IMR-90 (cell line): ENCODE results near the gene DKK2. TPM values are rescaled to one million over a fixed set of nuclear protein-coding genes. Genes with fewer than 3 reads are reported as not detected.

Experiments used
- ATAC-seq: fragments of 200-7000 bp; cut with Tn5 transposase; 2 replicates; pipeline ENCODE4 v1.9.1; 2020; ENCODE audit warnings: low read depth, mild to moderate bottlenecking, moderate library complexity
- BruUV-seq: library from RNA; stranded (reverse); fragments of 400-500 nt; replicated peaks from 2 replicates; lab custom pipeline; 2021; lab: Mats Ljungman, UMichigan
- CTCF ChIA-PET: fragments of 300-600 bp; formaldehyde crosslinking; extraction: SDS; loops from one replicate; lab custom pipeline; 2021; ENCODE audit warnings: antibody characterized with exemption; lab: Yijun Ruan, JAX
- POLR2A ChIA-PET: fragments of 300-600 bp; sonication (Branson Sonifier 250); formaldehyde crosslinking; loops from one replicate; lab custom pipeline; 2022; ENCODE audit warnings: antibody characterized with exemption; ENCODE audit not compliant: unreplicated experiment; lab: Charles Lee
- DNase-seq: peaks from one replicate; pipeline ENCODE4 v3.0.0; 2013
- H2AFZ ChIP-seq: replicated peaks from 2 replicates; pipeline ENCODE3; 2013; ENCODE audit warnings: low read length, mild to moderate bottlenecking; ENCODE audit not compliant: poor library complexity
- H2AK5ac ChIP-seq: 2 replicates; pipeline ENCODE4 v1.6.1; 2013; ENCODE audit warnings: low read depth, low read length, inconsistent platforms
- H2AK9ac ChIP-seq: replicated peaks from 2 replicates; pipeline ENCODE3; 2013; ENCODE audit warnings: mild to moderate bottlenecking, low read depth, low read length, moderate library complexity; ENCODE audit not compliant: poor library complexity
- H2BK120ac ChIP-seq: 2 replicates; pipeline ENCODE4 v1.6.1; 2013; ENCODE audit warnings: low read depth, low read length, inconsistent platforms
- H2BK15ac ChIP-seq: 3 replicates; pipeline ENCODE4 v1.6.1; 2013; ENCODE audit warnings: low read depth, low read length, inconsistent platforms
- H2BK20ac ChIP-seq: 2 replicates; pipeline ENCODE4 v1.6.1; 2013; ENCODE audit warnings: low read depth, mild to moderate bottlenecking, inconsistent platforms, low read length, moderate library complexity
- H2BK5ac ChIP-seq: 2 replicates; pipeline ENCODE4 v1.6.1; 2013; ENCODE audit warnings: mild to moderate bottlenecking, low read depth, low read length, inconsistent platforms; ENCODE audit not compliant: poor library complexity, severe bottlenecking
- H3K14ac ChIP-seq: replicated peaks from 2 replicates; pipeline ENCODE4 v1.6.1; 2013; ENCODE audit warnings: low read depth, low read length, inconsistent platforms
- H3K18ac ChIP-seq: 2 replicates; pipeline ENCODE4 v1.6.1; 2013; ENCODE audit warnings: low read depth, low read length, control low read depth
- H3K23ac ChIP-seq: 2 replicates; pipeline ENCODE4 v1.6.1; 2013; ENCODE audit warnings: low read depth, low read length, inconsistent platforms
- H3K27ac ChIP-seq: 2 replicates; pipeline ENCODE4 v1.5.1; 2013; ENCODE audit warnings: mild to moderate bottlenecking, control low read depth, low read length; ENCODE audit not compliant: insufficient read depth
- H3K27me3 ChIP-seq: 2 replicates; pipeline ENCODE4 v1.6.1; 2013; ENCODE audit warnings: low read length; ENCODE audit not compliant: control insufficient read depth, insufficient read depth
- H3K36me3 ChIP-seq: 2 replicates; pipeline ENCODE4 v1.6.1; 2013; ENCODE audit warnings: low read length, mixed read lengths; ENCODE audit not compliant: control insufficient read depth, insufficient read depth
- H3K4ac ChIP-seq: 2 replicates; pipeline ENCODE4 v1.6.1; 2013; ENCODE audit warnings: low read depth, low read length, inconsistent platforms
- H3K4me1 ChIP-seq: 2 replicates; pipeline ENCODE4 v1.6.1; 2013; ENCODE audit warnings: low read length, mixed read lengths; ENCODE audit not compliant: control insufficient read depth, insufficient read depth
- H3K4me2 ChIP-seq: 2 replicates; pipeline ENCODE4 v1.6.1; 2013; ENCODE audit warnings: low read depth, mild to moderate bottlenecking, control low read depth, low read length, moderate library complexity
- H3K4me3 ChIP-seq: 2 replicates; pipeline ENCODE4 v1.5.1; 2013; ENCODE audit warnings: low read depth, mild to moderate bottlenecking, control low read depth, low read length, moderate library complexity; ENCODE audit not compliant: insufficient read depth
- H3K56ac ChIP-seq: 2 replicates; pipeline ENCODE4 v1.6.1; 2013; ENCODE audit warnings: low read length, inconsistent platforms; ENCODE audit not compliant: insufficient read depth; ENCODE audit errors: extremely low read depth
- H3K79me1 ChIP-seq, 2 experiments: 2 replicates each; pipeline ENCODE4 v1.6.1; 2013; ENCODE audit warnings: low read length in 2 of 2, inconsistent platforms in 1 of 2, low read depth in 1 of 2
- H3K9ac ChIP-seq: 2 replicates; pipeline ENCODE4 v1.6.1; 2013; ENCODE audit warnings: low read depth, low read length, control low read depth
- H3K9me1 ChIP-seq: 2 replicates; pipeline ENCODE4 v1.6.1; 2013; ENCODE audit warnings: low read length, inconsistent platforms; ENCODE audit not compliant: insufficient read depth
- H3K9me3 ChIP-seq: 2 replicates; pipeline ENCODE4 v1.6.1; 2013; ENCODE audit warnings: low read length; ENCODE audit not compliant: control insufficient read depth, insufficient read depth
- H4K20me1 ChIP-seq: 2 replicates; pipeline ENCODE4 v1.6.1; 2013; ENCODE audit warnings: low read length, inconsistent platforms; ENCODE audit not compliant: insufficient read depth
- H4K5ac ChIP-seq: 2 replicates; pipeline ENCODE4 v1.6.1; 2013; ENCODE audit warnings: mild to moderate bottlenecking, low read depth, low read length, control low read depth
- H4K8ac ChIP-seq, 2 experiments: 2 replicates each; pipeline ENCODE4 v1.6.1; 2013; ENCODE audit warnings: low read depth in 2 of 2, low read length in 2 of 2, control low read depth in 1 of 2, inconsistent platforms in 1 of 2
- H4K91ac ChIP-seq: 2 replicates; pipeline ENCODE4 v1.6.1; 2013; ENCODE audit warnings: low read depth, low read length, inconsistent platforms; ENCODE audit not compliant: insufficient read depth
- BHLHE40 ChIP-seq: fragments of 150-350 bp; IDR thresholded peaks from 2 replicates; pipeline ENCODE4 v1.6.1; 2016; ENCODE audit warnings: mild to moderate bottlenecking, low read depth, low read length
- CHD1 ChIP-seq: IDR thresholded peaks from 2 replicates; pipeline ENCODE4 v1.6.1; 2012; ENCODE audit warnings: low read depth, low read length, improper control_type of control experiment
- FOS ChIP-seq: fragments of 150-350 bp; IDR thresholded peaks from 2 replicates; pipeline ENCODE4 v1.6.1; 2016; ENCODE audit warnings: low read depth, low read length
- MAFK ChIP-seq: IDR thresholded peaks from 2 replicates; pipeline ENCODE4 v1.6.1; 2012; ENCODE audit warnings: low read depth, low read length, improper control_type of control experiment
- MAZ ChIP-seq: IDR thresholded peaks from 2 replicates; pipeline ENCODE4 v1.6.1; 2012; ENCODE audit warnings: low read depth, mild to moderate bottlenecking, low read length, improper control_type of control experiment, moderate library complexity, borderline replicate concordance
- MXI1 ChIP-seq: IDR thresholded peaks from 2 replicates; pipeline ENCODE4 v1.6.1; 2012; ENCODE audit warnings: low read depth, mild to moderate bottlenecking, low read length, moderate library complexity, borderline replicate concordance
- NFE2L2 ChIP-seq: fragments of 150-350 bp; IDR thresholded peaks from 2 replicates; pipeline ENCODE4 v1.6.1; 2016; ENCODE audit warnings: low read depth, mild to moderate bottlenecking, low read length
- POLR2A ChIP-seq: IDR thresholded peaks from 2 replicates; pipeline ENCODE4 v1.6.1; 2012; ENCODE audit warnings: mild to moderate bottlenecking, low read depth, low read length
- RAD21 ChIP-seq: IDR thresholded peaks from 2 replicates; pipeline ENCODE4 v1.6.1; 2012; ENCODE audit warnings: low read length, improper control_type of control experiment
- RCOR1 ChIP-seq: IDR thresholded peaks from 2 replicates; pipeline ENCODE4 v1.6.1; 2012; ENCODE audit warnings: mild to moderate bottlenecking, low read length, improper control_type of control experiment; ENCODE audit not compliant: insufficient replicate concordance
- RFX5 ChIP-seq: IDR thresholded peaks from 2 replicates; pipeline ENCODE4 v1.8.0; 2012; ENCODE audit warnings: low read depth, mild to moderate bottlenecking, low read length, moderate library complexity
- SMC3 ChIP-seq: fragments of 150-350 bp; IDR thresholded peaks from 2 replicates; pipeline ENCODE4 v1.6.1; 2016; ENCODE audit warnings: low read depth, mild to moderate bottlenecking, antibody characterized with exemption, low read length, moderate library complexity
- WGBS, 2 experiments: methylation state at CpG; one replicate each; pipeline versions ENCODE4 v1.1.5 to v1.1.7; 2013; ENCODE audit warnings: missing lambda C conversion rate in 2 of 2; ENCODE audit not compliant: insufficient read length in 1 of 2; ENCODE audit errors: extremely low coverage in 2 of 2; 5-methylcytosine and 5-hydroxymethylcytosine counted together
- dilution Hi-C: fragments of 300-500 bp; cut with HindIII; formaldehyde crosslinking; loops from one replicate; pipeline ENCODE4 v1.14.3; 2018; ENCODE audit warnings: low sequenced_read_pairs; ENCODE audit not compliant: unreplicated experiment
- in situ Hi-C: fragments of 300-500 bp; cut with MboI; formaldehyde crosslinking; loops from 3 replicates; pipeline ENCODE4 v1.14.3; 2019; ENCODE audit warnings: low sequenced_read_pairs, inconsistent platforms, mixed read lengths
- intact Hi-C: fragments of 100-400 bp; cut with micrococcal nuclease; formaldehyde crosslinking; loops from 2 replicates; pipeline ENCODE4 v1.10.0; 2022
- polyA plus RNA-seq, 3 experiments: library from polyadenylated mRNA; depleted of rRNA; stranded (reverse); fragments of >200 nt; gene quantifications; 2 replicates each; pipeline ENCODE4 v1.2.3, GENCODE V29; 2012; ENCODE audit warnings: low replicate concordance in 1 of 3
- total RNA-seq: library from RNA; depleted of rRNA; stranded (reverse); fragments of >200 nt; gene quantifications from 2 replicates; pipeline ENCODE4 v1.2.3, GENCODE V29; 2012
- TF ChIP-seq, protein P1 (sequence below): fragments of 150-350 bp; IDR thresholded peaks from 2 replicates; pipeline ENCODE4 v1.6.1; 2017; ENCODE audit warnings: mild to moderate bottlenecking, antibody characterized with exemption, low read length, low read depth
- TF ChIP-seq, protein P2 (sequence below): fragments of 150-350 bp; IDR thresholded peaks from 2 replicates; pipeline ENCODE4 v1.6.1; 2016; ENCODE audit warnings: low read depth, mild to moderate bottlenecking, low read length, moderate library complexity, borderline replicate concordance
- TF ChIP-seq, protein P3 (sequence below): conservative IDR thresholded peaks from 2 replicates; pipeline ENCODE4 v1.5.1; 2012; ENCODE audit warnings: mild to moderate bottlenecking, low read depth, low read length, improper control_type of control experiment

Gene DKK2
- total and polyA plus RNA-seq, 2 of the 4 experiments (the other 2 are of a cell fraction): 0.39 to 0.72 TPM

DNA sequence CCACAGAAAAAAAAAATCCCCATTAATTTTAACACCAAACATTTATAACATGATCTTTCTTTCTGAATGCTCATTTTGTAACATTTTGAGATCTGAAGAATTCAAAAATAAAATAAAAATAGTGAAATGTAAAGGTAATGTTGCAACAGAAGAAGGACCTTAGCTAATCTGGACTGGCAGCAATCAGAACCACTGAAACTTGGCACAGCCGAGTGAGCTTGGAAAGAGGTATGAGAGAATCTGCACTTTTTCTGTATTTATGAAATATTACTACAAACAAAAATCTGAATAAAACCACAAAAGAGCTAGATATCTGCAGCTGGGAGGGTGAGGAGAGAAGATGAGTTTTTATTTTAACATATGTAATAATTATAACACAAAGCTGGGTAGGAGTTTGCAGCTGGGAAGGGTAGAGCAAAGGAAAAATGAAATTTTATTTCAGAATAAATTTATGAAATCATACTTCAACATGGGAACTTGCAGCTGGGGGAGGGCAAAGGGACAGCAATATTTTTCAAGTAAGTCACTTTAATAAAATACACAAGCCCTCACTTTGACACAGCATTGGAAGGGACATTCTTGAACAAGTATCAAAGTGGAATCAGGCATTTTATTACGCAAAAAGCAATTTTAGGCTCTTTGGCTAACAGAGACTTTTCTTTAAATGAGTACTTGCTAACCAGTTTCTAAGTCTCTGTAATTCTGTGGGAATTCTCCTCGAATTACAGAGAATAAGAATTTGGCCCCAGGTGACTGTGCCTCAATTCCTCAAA is 26.7 kb downstream of the DKK2 start:
- Histone ChIP-seq H2AK9ac (no peak overlapping the region), H3K9me3 (no peaks in the 10 kb centered on the region), H4K91ac (no peak overlapping the region), H3K36me3 (no peaks in the 10 kb centered on the region), H4K8ac (no peak overlapping the region), H3K4me1 (no peaks in the 10 kb centered on the region), H2AFZ (no peak overlapping the region), H3K27me3 (no peaks in the 10 kb centered on the region), H3K23ac (no peak overlapping the region), H3K9me1 (no peaks in the 10 kb centered on the region), H3K4ac (no peak overlapping the region), H2BK15ac (no peak overlapping the region), H2BK120ac (no peak overlapping the region), H3K4me2 (no peak overlapping the region), H3K27ac (no peak overlapping the region), H3K14ac (no peak overlapping the region), H2BK20ac (no peak overlapping the region), H2AK5ac (no peak overlapping the region), H3K56ac (no peak overlapping the region), H3K18ac (no peak overlapping the region), H3K79me1 (no peaks in the 10 kb centered on the region), H4K5ac (no peak overlapping the region), H2BK5ac (no peak overlapping the region), H3K4me3 (no peak overlapping the region), H3K9ac (no peak overlapping the region), H4K20me1 (no peaks in the 10 kb centered on the region)
- WGBS, 2 experiments: no CpG with 5 or more reads among the region's 3 CpGs
- TF ChIP-seq NFE2L2 (no peak), MXI1 (no peak), MAFK (no peak), RFX5 (no peak), FOS (no peak), CHD1 (no peak), SMC3 (no peak), RCOR1 (no peak), MAZ (no peak), RAD21 (no peak), BHLHE40 (no peak), POLR2A (no peak)
- TF ChIP-seq, protein P1, sequence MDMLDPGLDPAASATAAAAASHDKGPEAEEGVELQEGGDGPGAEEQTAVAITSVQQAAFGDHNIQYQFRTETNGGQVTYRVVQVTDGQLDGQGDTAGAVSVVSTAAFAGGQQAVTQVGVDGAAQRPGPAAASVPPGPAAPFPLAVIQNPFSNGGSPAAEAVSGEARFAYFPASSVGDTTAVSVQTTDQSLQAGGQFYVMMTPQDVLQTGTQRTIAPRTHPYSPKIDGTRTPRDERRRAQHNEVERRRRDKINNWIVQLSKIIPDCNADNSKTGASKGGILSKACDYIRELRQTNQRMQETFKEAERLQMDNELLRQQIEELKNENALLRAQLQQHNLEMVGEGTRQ: no peak
- TF ChIP-seq, protein P2, sequence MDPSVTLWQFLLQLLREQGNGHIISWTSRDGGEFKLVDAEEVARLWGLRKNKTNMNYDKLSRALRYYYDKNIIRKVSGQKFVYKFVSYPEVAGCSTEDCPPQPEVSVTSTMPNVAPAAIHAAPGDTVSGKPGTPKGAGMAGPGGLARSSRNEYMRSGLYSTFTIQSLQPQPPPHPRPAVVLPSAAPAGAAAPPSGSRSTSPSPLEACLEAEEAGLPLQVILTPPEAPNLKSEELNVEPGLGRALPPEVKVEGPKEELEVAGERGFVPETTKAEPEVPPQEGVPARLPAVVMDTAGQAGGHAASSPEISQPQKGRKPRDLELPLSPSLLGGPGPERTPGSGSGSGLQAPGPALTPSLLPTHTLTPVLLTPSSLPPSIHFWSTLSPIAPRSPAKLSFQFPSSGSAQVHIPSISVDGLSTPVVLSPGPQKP: no peak
- TF ChIP-seq, protein P3, sequence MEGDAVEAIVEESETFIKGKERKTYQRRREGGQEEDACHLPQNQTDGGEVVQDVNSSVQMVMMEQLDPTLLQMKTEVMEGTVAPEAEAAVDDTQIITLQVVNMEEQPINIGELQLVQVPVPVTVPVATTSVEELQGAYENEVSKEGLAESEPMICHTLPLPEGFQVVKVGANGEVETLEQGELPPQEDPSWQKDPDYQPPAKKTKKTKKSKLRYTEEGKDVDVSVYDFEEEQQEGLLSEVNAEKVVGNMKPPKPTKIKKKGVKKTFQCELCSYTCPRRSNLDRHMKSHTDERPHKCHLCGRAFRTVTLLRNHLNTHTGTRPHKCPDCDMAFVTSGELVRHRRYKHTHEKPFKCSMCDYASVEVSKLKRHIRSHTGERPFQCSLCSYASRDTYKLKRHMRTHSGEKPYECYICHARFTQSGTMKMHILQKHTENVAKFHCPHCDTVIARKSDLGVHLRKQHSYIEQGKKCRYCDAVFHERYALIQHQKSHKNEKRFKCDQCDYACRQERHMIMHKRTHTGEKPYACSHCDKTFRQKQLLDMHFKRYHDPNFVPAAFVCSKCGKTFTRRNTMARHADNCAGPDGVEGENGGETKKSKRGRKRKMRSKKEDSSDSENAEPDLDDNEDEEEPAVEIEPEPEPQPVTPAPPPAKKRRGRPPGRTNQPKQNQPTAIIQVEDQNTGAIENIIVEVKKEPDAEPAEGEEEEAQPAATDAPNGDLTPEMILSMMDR: no peak
- no TSS peak for BruUV-seq
- dilution Hi-C loops: no loop called here
- no peak for ATAC-seq
- no peak for DNase-seq
- in situ Hi-C loops: no loop called here
- ChIA-PET POLR2A (no interaction called here), CTCF (interaction anchor here (0.9 kb wide), 1 partner anchor 60 kb away, joined by 3 read pairs; no protein-coding TSS in a partner anchor)
- intact Hi-C loops: no loop called here
